MM.1S (cell line): Measurements from ENCODE around the gene MYRFL.

Experiments
- DNase-seq: peaks from one replicate; pipeline ENCODE4 v3.0.0-alpha.2; 2015
- H2AFZ ChIP-seq: fragments of 300-600 bp; sonication (generic); 2 replicates; pipeline ENCODE4 v1.6.0; 2016; ENCODE audit warnings: antibody characterized with exemption, low read length
- H3F3A ChIP-seq: fragments of 300-600 bp; sonication (generic); 2 replicates; pipeline ENCODE4 v1.6.1; 2016; ENCODE audit warnings: mild to moderate bottlenecking, antibody characterized with exemption, low read length, moderate library complexity, mixed read lengths; ENCODE audit not compliant: insufficient read depth
- H3K27ac ChIP-seq: fragments of 300-600 bp; sonication (generic); 2 replicates; pipeline ENCODE4 v1.5.1; 2016; ENCODE audit warnings: mild to moderate bottlenecking, low read length
- H3K27me3 ChIP-seq: fragments of 300-600 bp; sonication (generic); replicated peaks from 2 replicates; pipeline ENCODE4 v1.6.0; 2016; ENCODE audit warnings: low read length; ENCODE audit not compliant: insufficient read depth
- H3K36me3 ChIP-seq: fragments of 300-600 bp; sonication (generic); replicated peaks from 2 replicates; pipeline ENCODE4 v1.6.1; 2016; ENCODE audit warnings: mild to moderate bottlenecking, low read length, mixed read lengths; ENCODE audit not compliant: insufficient read depth
- H3K4me1 ChIP-seq: fragments of 300-600 bp; sonication (generic); 2 replicates; pipeline ENCODE4 v1.6.1; 2016; ENCODE audit warnings: low read length, mixed read lengths
- H3K4me2 ChIP-seq: fragments of 300-600 bp; sonication (generic); 2 replicates; pipeline ENCODE4 v1.6.0; 2016; ENCODE audit warnings: low read depth, low read length
- H3K4me3 ChIP-seq: fragments of 300-600 bp; sonication (generic); 2 replicates; pipeline ENCODE4 v1.5.1; 2016; ENCODE audit warnings: low read length, mixed read lengths
- H3K79me2 ChIP-seq: fragments of 300-600 bp; sonication (generic); 2 replicates; pipeline ENCODE4 v1.6.1; 2016; ENCODE audit warnings: mixed run types, low read length, mixed read lengths
- H3K9ac ChIP-seq: fragments of 300-600 bp; sonication (generic); 2 replicates; pipeline ENCODE4 v1.6.1; 2016; ENCODE audit warnings: low read length, mixed read lengths
- H3K9me2 ChIP-seq: fragments of 300-600 bp; sonication (generic); replicated peaks from 2 replicates; pipeline ENCODE4 v1.6.1; 2016; ENCODE audit warnings: mild to moderate bottlenecking, low read length, mixed read lengths; ENCODE audit not compliant: insufficient read depth
- H3K9me3 ChIP-seq: fragments of 300-600 bp; sonication (generic); replicated peaks from 2 replicates; pipeline ENCODE4 v1.6.1; 2016; ENCODE audit warnings: mild to moderate bottlenecking, low read length, mixed read lengths; ENCODE audit not compliant: insufficient read depth
- H4K20me1 ChIP-seq: fragments of 300-600 bp; sonication (generic); 2 replicates; pipeline ENCODE4 v1.6.1; 2016; ENCODE audit warnings: mild to moderate bottlenecking, low read length, moderate library complexity, mixed read lengths; ENCODE audit not compliant: insufficient read depth
- CTCF ChIP-seq: fragments of 300-600 bp; sonication (generic); IDR thresholded peaks from 2 replicates; pipeline ENCODE4 v1.5.1; 2016; ENCODE audit warnings: antibody characterized with exemption, low read length, mixed read lengths
- EZH2 ChIP-seq: fragments of 300-600 bp; sonication (generic); optimal IDR thresholded peaks from 2 replicates; pipeline ENCODE3; 2017; ENCODE audit warnings: low read depth, mild to moderate bottlenecking, antibody characterized with exemption, low read length, mixed read lengths
- EZH2phosphoT487 ChIP-seq: fragments of 300-600 bp; sonication (generic); IDR thresholded peaks from 2 replicates; pipeline ENCODE4 v1.6.1; 2018; ENCODE audit warnings: antibody characterized with exemption, low read length

MYRFL gene

GRCh38 chr12:69906411-69907216, 81.6 kb downstream of the MYRFL start:
- DNase-seq, result no peak
- Histone ChIP-seq H3K9ac (no peak overlapping the region), H3K36me3 (no peaks in the 10 kb centered on the region), H3K9me2 (no peaks in the 10 kb centered on the region), H3K4me1 (no peaks in the 10 kb centered on the region), H3K4me2 (no peak overlapping the region), H3F3A (no peaks in the 10 kb centered on the region), H3K27me3 (no peaks in the 10 kb centered on the region), H4K20me1 (no peaks in the 10 kb centered on the region), H3K27ac (no peak overlapping the region), H3K4me3 (no peak overlapping the region), H2AFZ (no peak overlapping the region), H3K9me3 (no peaks in the 10 kb centered on the region), H3K79me2 (no peaks in the 10 kb centered on the region)
- TF ChIP-seq EZH2phosphoT487 (no peak), EZH2 (no peak), CTCF (no peak)

DNA sequence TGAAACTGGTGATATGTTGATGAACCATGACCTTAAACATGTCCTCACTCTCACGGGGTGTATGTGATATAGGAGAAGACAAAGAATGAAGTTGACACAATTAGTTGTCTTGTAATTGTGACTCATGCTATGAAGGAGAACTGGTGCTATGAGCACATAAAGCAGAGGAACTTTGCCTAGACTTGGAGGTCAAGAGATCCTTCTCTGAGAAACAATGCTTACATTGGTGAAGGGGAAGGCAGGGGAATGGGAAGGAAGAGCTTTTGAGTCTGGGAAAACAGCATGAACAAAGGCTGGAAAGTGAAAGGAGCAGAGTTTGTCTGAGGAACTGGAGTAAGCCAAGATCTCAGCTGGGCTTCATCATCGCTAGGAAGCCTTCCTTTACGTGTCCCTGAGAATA, 83.2 kb downstream of the MYRFL start:
- Histone ChIP-seq H3K9me2 (no peaks in the 10 kb centered on the region), H3K4me3 (no peak overlapping the region), H3K36me3 (no peaks in the 10 kb centered on the region), H3K27ac (no peak overlapping the region), H2AFZ (no peak overlapping the region), H3K4me2 (no peak overlapping the region), H3K9me3 (no peaks in the 10 kb centered on the region), H3K4me1 (no peaks in the 10 kb centered on the region), H3F3A (no peaks in the 10 kb centered on the region), H3K27me3 (no peaks in the 10 kb centered on the region), H3K79me2 (no peaks in the 10 kb centered on the region), H3K9ac (no peak overlapping the region), H4K20me1 (no peaks in the 10 kb centered on the region)
- DNase-seq, result no peak
- TF ChIP-seq CTCF (no peak), EZH2 (no peak), EZH2phosphoT487 (no peak)

DNA sequence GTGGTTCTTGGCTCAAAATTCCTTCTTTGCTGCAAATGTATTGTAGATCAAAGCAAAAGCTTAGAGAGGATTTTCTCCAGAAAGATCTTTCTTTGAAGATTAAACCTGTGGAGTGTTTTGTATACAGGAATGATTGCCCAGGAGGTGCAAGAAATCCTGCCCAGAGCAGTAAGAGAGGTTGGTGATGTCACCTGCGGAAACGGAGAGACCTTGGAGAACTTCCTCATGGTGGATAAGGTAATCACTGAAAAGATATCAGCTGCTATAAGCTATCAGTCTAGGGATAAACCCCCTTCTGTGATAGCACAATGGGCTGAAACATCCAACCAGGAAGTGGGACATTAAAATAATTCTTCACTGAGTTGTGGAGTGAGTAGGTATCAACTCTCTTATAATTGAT, 85.7 kb downstream of the MYRFL start:
- Histone ChIP-seq H3K79me2 (no peaks in the 10 kb centered on the region), H3K4me1 (no peaks in the 10 kb centered on the region), H3K9me3 (no peaks in the 10 kb centered on the region), H3K4me2 (no peak overlapping the region), H4K20me1 (no peaks in the 10 kb centered on the region), H3F3A (no peaks in the 10 kb centered on the region), H3K27ac (no peak overlapping the region), H3K27me3 (no peaks in the 10 kb centered on the region), H2AFZ (no peak overlapping the region), H3K36me3 (no peaks in the 10 kb centered on the region), H3K9ac (no peak overlapping the region), H3K9me2 (no peaks in the 10 kb centered on the region), H3K4me3 (no peak overlapping the region)
- DNase-seq, result no peak
- TF ChIP-seq EZH2phosphoT487 (no peak), CTCF (no peak)
